HEK293T (cell line): Measurements from ENCODE around the gene FAM50A.

Experiments
- CTCF ChIA-PET: fragments of 350-600 bp; formaldehyde crosslinking; extraction: SDS; loops from one replicate; lab custom pipeline; 2021; ENCODE audit warnings: antibody characterized with exemption, inconsistent platforms; lab: Yijun Ruan, JAX
- POLR2A ChIA-PET: fragments of 350-600 bp; formaldehyde crosslinking; extraction: SDS; loops from one replicate; lab custom pipeline; 2020; ENCODE audit warnings: antibody characterized with exemption, inconsistent platforms; lab: Yijun Ruan, JAX
- DNase-seq: peaks from one replicate; pipeline ENCODE4 v3.0.0; 2012; ENCODE audit warnings: mixed read lengths; ENCODE audit errors: extremely low spot score
- ARNT ChIP-seq: fragments of 450-650 bp; IDR thresholded peaks from 2 replicates; pipeline ENCODE4 v1.6.1; 2017; ENCODE audit warnings: mild to moderate bottlenecking
- BHLHE40 ChIP-seq: fragments of 450-650 bp; IDR thresholded peaks from 2 replicates; pipeline ENCODE4 v1.6.1; 2016; ENCODE audit warnings: mild to moderate bottlenecking, moderate library complexity, borderline replicate concordance
- CTBP1 ChIP-seq: fragments of 450-650 bp; IDR thresholded peaks from 2 replicates; pipeline ENCODE4 v1.6.1; 2016; ENCODE audit warnings: borderline replicate concordance
- ELF4 ChIP-seq: fragments of 450-650 bp; IDR thresholded peaks from 2 replicates; pipeline ENCODE4 v1.6.1; 2017; ENCODE audit warnings: antibody characterized with exemption
- FOXA1 ChIP-seq: fragments of 450-650 bp; IDR thresholded peaks from 2 replicates; pipeline ENCODE4 v1.6.1; 2016; ENCODE audit warnings: mild to moderate bottlenecking
- FOXK2 ChIP-seq: fragments of 450-650 bp; IDR thresholded peaks from 2 replicates; pipeline ENCODE4 v1.6.1; 2016; ENCODE audit warnings: mild to moderate bottlenecking
- FOXM1 ChIP-seq: fragments of 450-650 bp; IDR thresholded peaks from 2 replicates; pipeline ENCODE4 v1.6.1; 2017; ENCODE audit warnings: mild to moderate bottlenecking, borderline replicate concordance
- HDGF ChIP-seq: fragments of 450-650 bp; IDR thresholded peaks from 2 replicates; pipeline ENCODE4 v1.6.1; 2017; ENCODE audit warnings: antibody characterized with exemption, borderline replicate concordance
- L3MBTL2 ChIP-seq: fragments of 450-650 bp; conservative IDR thresholded peaks from 2 replicates; pipeline ENCODE4 v1.6.1; 2016; ENCODE audit warnings: mild to moderate bottlenecking
- LEF1 ChIP-seq: fragments of 450-650 bp; IDR thresholded peaks from 2 replicates; pipeline ENCODE4 v1.6.1; 2017; ENCODE audit warnings: mild to moderate bottlenecking, borderline replicate concordance
- NFRKB ChIP-seq: fragments of 450-650 bp; IDR thresholded peaks from 2 replicates; pipeline ENCODE4 v1.6.1; 2016; ENCODE audit warnings: mild to moderate bottlenecking, moderate library complexity
- SP1 ChIP-seq: fragments of 450-650 bp; IDR thresholded peaks from 2 replicates; pipeline ENCODE4 v1.6.1; 2017
- SUZ12 ChIP-seq: fragments of 450-650 bp; IDR thresholded peaks from 2 replicates; pipeline ENCODE4 v1.6.1; 2016; ENCODE audit warnings: mild to moderate bottlenecking
- TARDBP ChIP-seq: fragments of 450-650 bp; IDR thresholded peaks from 2 replicates; pipeline ENCODE4 v1.6.1; 2016
- ZNF384 ChIP-seq: fragments of 450-650 bp; IDR thresholded peaks from 2 replicates; pipeline ENCODE4 v1.6.1; 2016
- TF ChIP-seq, protein P1 (sequence below): fragments of 450-650 bp; IDR thresholded peaks from 2 replicates; pipeline ENCODE4 v1.6.1; 2016

Gene FAM50A

DNA sequence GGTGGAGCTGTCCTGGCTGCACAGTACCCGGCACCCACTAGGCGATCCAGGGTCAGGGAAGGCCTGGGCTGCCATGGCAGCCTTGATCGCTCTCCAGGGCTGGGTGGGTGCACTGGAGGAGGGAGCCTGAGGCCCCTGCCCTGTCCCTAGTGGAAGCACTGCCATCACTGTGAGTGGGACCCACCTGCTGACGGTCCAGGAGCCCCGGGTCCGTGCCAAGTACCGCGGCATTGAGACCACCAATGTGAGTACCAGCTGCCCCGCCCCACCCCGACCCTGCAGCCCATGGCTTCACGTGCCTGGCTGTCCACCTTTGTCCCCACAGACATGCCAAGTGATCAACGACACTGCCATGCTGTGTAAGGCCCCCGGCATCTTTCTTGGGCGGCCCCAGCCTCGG lies 23.0 kb downstream of the FAM50A start:
- DNase-seq, result no peak
- TF ChIP-seq ELF4, result no peak
- TF ChIP-seq ARNT, result no peak
- no peak for TF ChIP-seq FOXM1
- TF ChIP-seq LEF1, result no peak
- no peak for TF ChIP-seq CTBP1
- TF ChIP-seq TARDBP, result no peak
- TF ChIP-seq SP1, result no peak
- TF ChIP-seq FOXK2, result no peak
- no peak for TF ChIP-seq FOXA1
- TF ChIP-seq L3MBTL2, result no peak
- no peak for TF ChIP-seq BHLHE40
- TF ChIP-seq, protein P1, sequence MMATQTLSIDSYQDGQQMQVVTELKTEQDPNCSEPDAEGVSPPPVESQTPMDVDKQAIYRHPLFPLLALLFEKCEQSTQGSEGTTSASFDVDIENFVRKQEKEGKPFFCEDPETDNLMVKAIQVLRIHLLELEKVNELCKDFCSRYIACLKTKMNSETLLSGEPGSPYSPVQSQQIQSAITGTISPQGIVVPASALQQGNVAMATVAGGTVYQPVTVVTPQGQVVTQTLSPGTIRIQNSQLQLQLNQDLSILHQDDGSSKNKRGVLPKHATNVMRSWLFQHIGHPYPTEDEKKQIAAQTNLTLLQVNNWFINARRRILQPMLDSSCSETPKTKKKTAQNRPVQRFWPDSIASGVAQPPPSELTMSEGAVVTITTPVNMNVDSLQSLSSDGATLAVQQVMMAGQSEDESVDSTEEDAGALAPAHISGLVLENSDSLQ, result no peak
- no peak for TF ChIP-seq SUZ12
- TF ChIP-seq NFRKB, result no peak
- no peak for TF ChIP-seq ZNF384
- TF ChIP-seq HDGF, result no peak
- ChIA-PET CTCF (no interaction called here), POLR2A (interaction anchor here (1.6 kb wide), 1 partner anchor 10 kb away, joined by 5 read pairs; no protein-coding TSS in a partner anchor)

- no peak for DNase-seq
- TF ChIP-seq NFRKB (no peak), TARDBP (no peak), FOXA1 (no peak), L3MBTL2 (no peak), SUZ12 (no peak), FOXM1 (no peak), BHLHE40 (no peak), ARNT (no peak), SP1 (no peak), LEF1 (no peak), ELF4 (no peak), HDGF (no peak), FOXK2 (no peak)
- TF ChIP-seq, protein P1, result no peak
- CTCF ChIA-PET, result no interaction called here
- POLR2A ChIA-PET, result interaction anchor here (1.6 kb wide), 1 partner anchor 10 kb away, joined by 5 read pairs; no protein-coding TSS in a partner anchor
These were observed 23.6 kb downstream of the FAM50A start for GRCh38 chrX:154467556-154467955.

- DNase-seq, result no peak
- ChIA-PET POLR2A (interaction anchor here (1.6 kb wide), 1 partner anchor 9 kb away, joined by 5 read pairs; no protein-coding TSS in a partner anchor), CTCF (no interaction called here)
- TF ChIP-seq CTBP1 (no peak), ARNT (no peak), SUZ12 (no peak)
These were observed 24.3 kb downstream of the FAM50A start for GRCh38 chrX:154468217-154468616.

GRCh38 chrX:154469114-154469513 lies 25.2 kb downstream of the FAM50A start:
- ChIA-PET CTCF (no interaction called here), POLR2A (no interaction called here)
- TF ChIP-seq L3MBTL2 (no peak), FOXM1 (no peak), BHLHE40 (no peak), FOXA1 (no peak), ZNF384 (no peak), TARDBP (no peak)
- TF ChIP-seq, protein P1, result no peak
- DNase-seq, result no peak

GRCh38 chrX:154469880-154470279 lies 25.9 kb downstream of the FAM50A start:
- DNase-seq, result no peak
- TF ChIP-seq ELF4 (no peak), SUZ12 (no peak), FOXA1 (no peak), ARNT (no peak), TARDBP (no peak), FOXM1 (no peak), CTBP1 (no peak), NFRKB (no peak), ZNF384 (no peak), L3MBTL2 (no peak), LEF1 (no peak), SP1 (no peak), BHLHE40 (no peak), HDGF (no peak), FOXK2 (no peak)
- TF ChIP-seq, protein P1, result no peak
- ChIA-PET POLR2A (no interaction called here), CTCF (no interaction called here)

- CTCF ChIA-PET, result no interaction called here
- no peak for DNase-seq
- TF ChIP-seq SUZ12 (no peak), LEF1 (no peak), ARNT (no peak), CTBP1 (no peak), BHLHE40 (no peak), L3MBTL2 (no peak), ZNF384 (no peak), FOXK2 (no peak), SP1 (no peak), TARDBP (no peak), FOXM1 (no peak), HDGF (no peak), NFRKB (no peak), ELF4 (no peak), FOXA1 (no peak)
- TF ChIP-seq, protein P1, result no peak
- POLR2A ChIA-PET, result no interaction called here
These were observed 26.5 kb downstream of the FAM50A start for GRCh38 chrX:154470434-154470833.
